Ramos (cell line): Measurements from ENCODE around the gene AXIN1.
"Not testable (repeated sequence)": the region's sequence is repeated elsewhere in the genome, so short reads cannot be mapped to it uniquely, and the experiment has no call there.

Experiments
- in situ Hi-C: fragments of 300-500 bp; cut with MboI; formaldehyde crosslinking; loops from one replicate; pipeline ENCODE4 v1.14.3; 2022; ENCODE audit warnings: low sequenced_read_pairs; ENCODE audit not compliant: unreplicated experiment

The AXIN1 gene

DNA sequence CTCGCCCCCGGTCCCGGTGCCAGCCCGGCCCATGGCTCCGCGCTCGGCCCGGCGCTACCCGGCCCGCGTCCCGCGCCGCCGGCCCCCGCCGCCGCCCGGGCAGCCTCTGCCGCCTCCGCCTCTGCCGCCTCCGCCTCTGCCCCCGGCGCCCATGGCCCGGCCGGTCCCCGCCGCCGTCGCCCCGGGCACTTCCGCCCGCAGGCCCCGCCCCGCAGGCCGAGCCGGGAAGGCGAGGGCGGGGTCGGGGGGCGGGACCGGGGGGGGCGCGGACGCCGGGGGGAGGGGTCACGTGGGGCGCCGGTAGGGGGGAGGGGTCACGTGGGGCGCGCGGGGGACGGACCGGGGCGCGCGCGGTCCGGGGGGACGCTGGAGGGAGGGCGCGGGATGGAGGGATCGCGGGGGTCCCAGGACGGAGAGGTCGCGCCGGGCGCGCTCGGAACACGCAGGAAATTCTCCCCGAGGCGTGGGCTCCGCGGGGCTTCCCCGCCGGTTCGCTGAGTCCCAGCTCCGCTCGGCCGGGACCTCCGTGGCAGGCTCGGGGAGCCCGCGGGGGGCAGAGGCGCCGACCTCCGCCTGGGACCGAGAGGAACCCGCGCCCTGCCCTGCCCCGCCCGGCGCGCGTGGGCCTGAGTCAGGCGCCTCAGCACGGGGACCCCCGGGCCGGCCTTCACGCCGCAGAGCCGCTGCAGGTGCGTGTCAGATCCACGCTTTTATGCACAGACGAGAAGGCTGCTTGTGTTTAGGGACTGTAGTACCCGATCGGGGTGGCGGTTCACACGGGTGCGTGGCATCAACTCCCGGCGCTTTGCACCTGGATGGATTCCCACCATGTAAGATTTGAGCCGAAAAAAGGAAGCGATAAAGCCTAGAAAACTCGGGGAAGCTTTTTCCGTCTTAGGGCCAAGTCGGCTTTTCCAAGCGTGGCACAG lies 29.5 kb upstream of the AXIN1 start, which contains the start of gene PGAP6:
TSS of gene PGAP6 (minus strand) at position 190 of the 929 bp plus-strand sequence. CDS start at position 33, 157 bp downstream.
- in situ Hi-C loops = no loop called here

- in situ Hi-C loops = no loop called here
Observed at GRCh38 chr16:381012-381788, 28.7 kb upstream of the AXIN1 start.

DNA sequence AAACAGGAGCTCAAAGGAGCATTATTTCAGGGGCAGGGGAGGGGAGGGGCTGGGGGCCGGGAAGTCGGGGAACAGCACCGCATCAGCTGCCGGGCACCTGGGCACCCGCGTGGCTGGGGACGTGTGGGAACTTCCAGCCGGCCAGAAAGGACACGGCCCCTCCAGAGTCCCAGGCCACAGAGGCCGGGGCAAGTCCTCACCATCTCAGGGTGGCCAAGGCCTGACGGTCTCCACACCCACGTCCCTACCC lies 28.2 kb upstream of the AXIN1 start:
- in situ Hi-C loops = no loop called here

- in situ Hi-C loops = no loop called here
Observed at GRCh38 chr16:379961-380761, 27.6 kb upstream of the AXIN1 start.

DNA sequence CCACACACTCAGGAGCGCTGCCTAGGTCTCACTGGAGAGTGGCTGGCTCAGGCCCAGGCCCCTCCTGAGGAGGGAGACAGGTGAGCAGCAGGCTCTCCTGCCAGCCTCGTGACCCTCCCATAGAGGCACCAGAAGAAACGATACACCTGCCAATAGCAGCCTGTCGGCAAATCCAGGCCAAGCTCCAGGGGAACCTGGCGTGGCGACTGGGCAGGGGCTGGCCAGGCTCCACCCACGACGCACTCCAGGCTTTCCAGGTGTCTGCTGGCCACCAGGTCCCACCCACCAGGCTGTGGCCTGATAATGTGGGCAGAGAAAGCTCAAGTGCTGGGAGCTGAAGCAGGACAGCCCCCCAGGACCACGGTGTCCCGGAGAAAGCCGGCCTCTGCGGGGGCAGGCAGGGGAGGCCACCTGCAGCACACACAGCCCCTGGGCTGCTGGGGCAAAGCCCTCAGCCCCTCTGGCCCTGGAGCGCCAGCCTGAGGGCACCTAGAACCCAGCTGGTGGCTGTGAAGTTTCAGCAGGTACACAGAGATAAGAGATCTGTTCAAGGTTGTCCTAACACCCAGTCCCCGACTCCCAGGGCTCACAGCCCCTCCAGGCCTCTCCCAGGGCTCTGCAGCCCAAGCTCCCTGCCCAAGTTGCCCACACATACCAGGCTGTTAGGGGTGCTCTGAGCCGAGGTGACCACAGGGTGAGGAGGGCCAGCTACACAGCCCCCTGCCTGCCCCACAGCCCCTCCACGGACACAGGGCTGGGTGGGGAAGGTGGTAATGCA lies 26.8 kb upstream of the AXIN1 start:
- in situ Hi-C loops = no loop called here

GRCh38 chr16:378821-379182 lies 26.3 kb upstream of the AXIN1 start:
- in situ Hi-C loops = no loop called here

- in situ Hi-C loops = not testable (repeated sequence)
Observed at GRCh38 chr16:378113-378820, 25.7 kb upstream of the AXIN1 start.

DNA sequence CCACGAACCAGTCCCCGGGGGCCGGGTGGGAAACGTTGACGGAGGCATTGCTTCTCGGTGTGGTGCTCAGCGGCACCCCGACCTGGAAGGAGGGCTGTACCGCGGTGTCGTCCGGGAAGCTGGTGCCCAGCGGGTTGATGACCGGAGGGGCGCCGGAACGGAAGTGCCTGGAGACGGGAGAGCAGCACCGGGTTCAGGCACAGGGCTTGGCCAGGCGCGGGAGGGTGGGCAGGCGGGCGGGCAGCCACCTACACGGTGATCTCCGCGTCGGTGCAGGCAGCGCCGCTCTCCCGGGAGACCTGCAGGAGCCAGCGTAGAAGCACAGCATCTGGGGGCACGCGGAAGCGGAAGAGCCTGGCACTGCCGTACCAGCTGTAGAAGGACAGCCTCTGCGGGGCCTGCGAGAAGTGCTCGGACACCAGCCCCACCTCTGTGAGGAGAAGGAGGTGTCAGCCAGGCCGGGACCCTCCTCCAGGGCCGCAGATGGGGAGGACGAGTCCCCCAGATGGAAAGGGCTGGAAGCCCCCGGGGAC lies 25.0 kb upstream of the AXIN1 start:
- in situ Hi-C loops = no loop called here

DNA sequence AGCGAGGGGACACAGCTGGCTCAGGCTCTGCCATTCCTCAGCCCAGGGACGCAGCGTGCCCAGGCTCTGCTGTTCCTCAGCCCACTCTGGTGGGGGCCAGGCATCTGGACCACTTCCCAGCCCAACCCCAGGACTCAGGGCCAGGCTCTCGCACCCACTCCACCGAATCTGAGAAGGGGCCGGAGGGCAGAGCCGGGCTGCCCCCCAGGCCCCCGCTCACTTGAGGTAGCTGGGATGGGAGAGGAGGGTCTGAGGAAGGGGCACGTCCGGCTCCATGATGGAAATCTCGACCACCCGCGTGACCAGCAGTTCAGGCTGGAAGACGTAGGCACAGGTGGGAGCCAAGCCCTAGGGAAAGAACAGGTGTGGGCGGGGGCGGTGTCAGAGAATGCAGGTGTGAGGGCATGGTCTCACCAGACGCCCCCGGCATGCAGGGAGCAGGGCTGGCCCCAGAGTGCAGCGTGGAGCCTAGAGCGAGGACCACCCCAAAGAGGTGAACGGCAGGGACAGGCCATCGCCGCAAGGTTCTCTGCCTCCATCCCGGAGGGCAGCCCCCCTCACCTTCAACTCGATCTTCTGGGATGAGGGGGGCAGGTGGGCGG lies 24.4 kb upstream of the AXIN1 start:
- in situ Hi-C loops = no loop called here

DNA sequence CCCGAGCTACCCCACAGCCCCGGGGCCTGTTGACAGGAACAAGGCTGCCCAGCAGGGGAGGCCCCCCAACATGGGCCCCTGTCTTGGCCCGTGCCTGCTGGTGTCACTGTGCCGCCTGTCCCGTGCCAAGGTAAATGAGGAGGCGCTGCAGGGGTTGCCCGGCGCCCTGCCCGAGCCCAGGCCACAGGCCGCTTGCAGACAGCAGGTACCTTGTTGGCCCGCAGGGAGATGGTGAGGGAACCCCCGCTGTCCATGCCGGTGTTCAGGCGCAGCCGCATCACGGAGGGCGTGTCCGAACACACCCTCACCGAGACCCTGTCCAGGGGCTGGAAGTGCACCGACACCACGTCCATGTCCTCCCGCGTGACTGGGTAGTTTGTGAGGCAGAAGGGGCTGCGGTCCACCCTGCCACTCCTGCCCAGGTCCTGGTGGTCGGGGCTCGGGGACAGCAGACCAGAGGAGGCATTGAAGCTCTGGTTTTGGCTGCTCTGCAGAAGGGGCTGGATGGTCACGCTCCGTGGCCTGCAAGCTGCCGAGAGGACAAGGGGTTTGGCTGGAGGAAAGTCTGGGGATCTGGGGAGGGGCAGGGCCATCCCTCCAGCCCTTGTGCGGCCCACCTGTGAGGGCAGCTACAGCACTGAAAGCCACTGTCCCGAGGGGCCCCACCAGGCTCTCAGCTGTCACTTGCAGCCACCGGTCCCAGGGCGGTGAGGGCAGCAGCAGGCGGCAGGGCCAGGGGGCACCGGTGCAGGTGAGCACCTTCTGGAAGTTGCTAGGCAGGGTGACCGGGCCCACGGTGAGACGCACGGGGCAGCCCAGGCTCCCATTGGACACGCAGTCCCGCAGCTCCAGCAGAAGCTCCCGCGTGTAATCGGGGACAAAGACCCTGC lies 23.6 kb upstream of the AXIN1 start:
- in situ Hi-C loops = no loop called here

DNA sequence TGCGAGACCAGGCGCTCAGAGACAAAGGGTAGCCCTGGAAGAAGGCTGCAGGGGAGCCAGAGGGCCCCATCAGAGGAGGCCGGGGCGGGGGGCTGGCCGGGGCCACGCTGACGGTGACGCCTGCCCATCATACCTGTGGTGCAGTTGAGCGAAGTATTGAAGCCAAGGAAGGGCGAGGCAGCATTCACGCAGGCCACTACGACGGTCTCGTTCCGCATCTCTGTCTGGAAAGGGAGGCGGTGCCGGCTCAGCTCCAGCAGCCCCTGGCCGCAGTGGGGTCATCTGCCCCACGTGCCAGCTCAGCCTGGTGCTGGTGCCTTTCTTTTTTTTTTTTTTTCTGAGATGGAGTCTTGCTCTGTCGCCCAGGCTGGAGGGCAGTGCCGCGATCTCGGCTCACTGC lies 22.7 kb upstream of the AXIN1 start:
- in situ Hi-C loops = no loop called here

DNA sequence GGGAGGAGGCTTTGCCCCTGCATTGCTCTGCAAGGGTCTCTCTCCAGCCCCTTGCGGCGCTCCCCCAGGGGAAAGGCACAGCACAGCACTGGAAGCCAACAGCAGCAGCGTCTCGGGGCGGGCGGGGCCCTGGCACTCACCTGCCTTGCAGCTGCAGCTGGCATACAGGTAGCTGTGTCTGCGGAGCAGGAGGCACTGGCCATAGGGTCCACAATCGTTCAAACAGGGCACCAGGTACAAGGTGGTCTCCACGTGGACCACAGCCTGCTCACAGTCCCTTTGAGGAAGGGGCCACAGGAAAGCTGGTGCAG lies 22.0 kb upstream of the AXIN1 start:
- in situ Hi-C loops = no loop called here

- in situ Hi-C loops = no loop called here
Observed at GRCh38 chr16:373848-374615, 21.5 kb upstream of the AXIN1 start.

DNA sequence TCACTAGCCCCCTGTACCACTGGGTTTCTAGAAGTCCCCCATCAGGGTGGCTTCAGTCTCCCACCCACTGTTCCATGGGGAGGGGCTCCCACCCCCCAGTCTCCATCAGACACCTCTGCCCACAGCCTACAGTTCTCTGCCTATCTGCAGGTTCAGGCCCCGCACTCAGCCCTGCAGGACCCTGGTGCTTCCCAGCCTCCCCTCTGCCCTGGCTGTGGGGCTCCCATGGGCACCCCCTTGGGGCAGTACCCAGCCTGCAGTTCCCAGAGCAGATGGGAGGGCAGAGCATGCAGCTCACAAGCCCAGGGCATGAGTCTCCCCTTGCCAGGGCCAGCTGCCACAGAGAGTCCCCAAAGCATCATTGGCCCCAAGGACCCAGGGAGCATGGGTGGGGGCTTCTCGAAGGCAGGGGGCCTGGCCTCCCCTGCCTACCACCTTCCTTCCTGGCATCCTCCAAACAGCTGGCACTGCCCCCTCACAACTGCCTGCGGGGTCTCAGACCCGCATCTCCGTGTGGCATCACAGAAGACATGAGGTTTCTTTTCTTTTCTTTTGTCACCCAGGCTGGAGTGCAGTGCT lies 20.6 kb upstream of the AXIN1 start:
- in situ Hi-C loops = no loop called here

GRCh38 chr16:372302-372983 lies 19.9 kb upstream of the AXIN1 start:
- in situ Hi-C loops = no loop called here

- in situ Hi-C loops = no loop called here
Observed at GRCh38 chr16:371515-372301, 19.2 kb upstream of the AXIN1 start.
